HG03280 (cell line): Measurements from ENCODE around the gene TIMP4.
A peak's percentile ranks its signal among the peaks of the same experiment; 100 is the strongest.

Experiments
- ATAC-seq: cut with Tn5 transposase; IDR thresholded peaks from one replicate; pipeline ENCODE4 v1.9.1; 2021; ENCODE audit warnings: mild to moderate bottlenecking, moderate library complexity; ENCODE audit not compliant: unreplicated experiment

TIMP4 gene

GRCh38 chr3:12186046-12186445, 27.3 kb upstream of the TIMP4 start:
- ATAC-seq: no peak

DNA sequence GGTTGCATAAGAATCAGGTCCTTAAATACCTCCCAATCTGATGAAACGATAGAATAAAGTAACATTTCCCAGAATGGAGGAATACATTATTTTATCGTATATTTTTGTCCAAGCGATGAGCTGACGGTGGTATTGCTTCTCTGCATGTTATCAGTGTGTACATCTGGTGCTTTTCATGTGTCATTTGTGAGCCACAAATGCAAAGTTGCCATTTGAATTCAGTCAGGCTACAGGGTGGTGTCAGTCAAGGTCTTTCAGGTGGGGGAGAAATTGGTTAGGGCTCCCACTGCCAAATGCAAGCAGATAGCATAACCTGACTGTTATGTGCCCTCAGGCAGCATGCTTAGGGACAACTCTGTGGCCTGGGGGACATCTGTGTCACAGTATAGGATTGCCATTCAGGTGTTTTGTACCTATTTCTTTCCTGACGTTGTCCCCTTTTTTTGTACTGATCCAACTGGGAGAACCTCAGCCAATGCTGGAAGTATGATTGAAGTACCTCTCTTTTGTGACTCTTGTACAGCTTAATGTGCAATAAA, 26.5 kb upstream of the TIMP4 start:
- ATAC-seq: no peak

DNA sequence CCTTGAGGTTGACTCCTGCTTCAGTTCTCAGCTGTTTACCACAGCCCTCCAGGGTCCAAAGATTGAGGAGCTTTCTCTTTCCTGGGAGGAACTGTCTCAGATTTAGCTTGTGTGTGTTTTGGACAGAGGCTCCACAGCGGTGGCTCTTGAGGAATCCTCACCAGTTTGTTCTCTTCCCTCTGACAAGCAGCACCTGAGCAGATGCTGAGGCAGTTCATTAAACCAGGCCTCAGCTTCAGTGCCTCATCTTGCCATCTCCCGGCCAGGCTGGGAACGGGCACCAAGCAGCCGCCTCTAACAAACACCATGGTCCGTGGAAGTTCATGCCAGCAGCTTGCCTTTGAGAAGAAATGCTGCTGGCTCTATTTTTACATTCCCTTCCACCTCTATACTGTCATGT, 25.8 kb upstream of the TIMP4 start:
- ATAC-seq: no peak

- no peak for ATAC-seq
These were observed 24.2 kb upstream of the TIMP4 start for GRCh38 chr3:12182687-12183441.

DNA sequence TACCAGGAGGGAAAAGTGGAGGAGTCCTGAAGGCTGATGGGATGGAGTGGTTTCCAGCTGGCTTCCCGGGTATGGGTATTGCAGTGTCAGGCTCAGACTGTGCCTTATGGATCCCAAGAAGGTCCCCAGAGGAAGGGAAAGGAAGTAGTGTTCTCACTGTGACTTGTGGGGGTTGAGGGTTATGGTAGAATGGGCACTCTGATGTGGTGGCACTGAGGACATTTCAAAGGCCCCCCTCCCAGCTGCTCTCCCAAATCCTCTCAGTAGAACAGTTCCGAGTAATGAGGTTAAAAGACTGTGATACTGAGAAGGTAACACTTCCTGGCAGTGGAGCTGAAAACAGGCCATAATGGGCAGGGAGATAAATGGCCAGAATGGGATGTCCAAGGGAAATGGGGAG, 23.1 kb upstream of the TIMP4 start:
- no peak for ATAC-seq

GRCh38 chr3:12181301-12181700, 22.6 kb upstream of the TIMP4 start:
- ATAC-seq: no peak

- no peak for ATAC-seq
These were observed 21.9 kb upstream of the TIMP4 start for GRCh38 chr3:12180631-12181030.

DNA sequence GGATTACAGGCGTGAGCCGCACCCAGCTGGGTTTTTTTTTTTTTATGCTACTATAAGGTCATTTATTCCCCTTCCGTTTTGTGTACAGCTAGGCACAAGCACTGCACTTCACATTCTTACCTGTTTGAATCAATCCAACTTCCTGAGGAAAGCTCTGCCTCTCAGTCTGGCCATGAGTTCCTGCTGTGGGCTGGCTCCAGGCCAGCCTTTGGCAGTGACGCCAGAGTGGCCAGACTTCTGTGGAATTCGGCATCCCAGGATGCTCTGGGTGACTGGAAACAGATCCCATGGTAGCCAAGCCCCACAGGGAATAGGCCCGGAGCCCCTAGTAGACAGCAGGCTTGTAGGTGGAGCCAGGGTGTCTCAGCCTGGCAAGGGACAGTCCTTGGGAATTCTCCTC, 21.5 kb upstream of the TIMP4 start:
- no peak for ATAC-seq

- no peak for ATAC-seq
These were observed 20.7 kb upstream of the TIMP4 start for GRCh38 chr3:12179441-12179840.

GRCh38 chr3:12178091-12178820, 19.5 kb upstream of the TIMP4 start:
- ATAC-seq: no peak

DNA sequence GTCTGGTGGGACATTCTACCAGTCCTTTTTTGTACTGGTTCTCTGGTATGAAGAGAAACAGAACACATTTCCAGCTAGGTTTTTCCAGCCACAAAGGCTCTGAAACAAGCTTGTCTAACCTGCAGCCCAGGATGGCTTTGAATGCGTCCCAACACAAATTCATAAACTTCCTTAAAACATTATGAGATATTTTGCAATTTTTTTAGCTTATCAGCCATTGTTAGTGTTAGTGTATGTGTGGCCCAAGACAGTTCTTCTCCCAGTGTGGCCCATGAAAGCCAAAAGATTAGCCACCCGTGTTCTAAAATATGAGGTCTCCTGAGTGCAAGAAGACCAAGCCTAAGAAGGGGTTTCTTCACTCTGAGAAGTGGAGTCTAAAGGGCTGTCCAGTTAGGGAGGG, 18.4 kb upstream of the TIMP4 start:
- ATAC-seq: no peak

DNA sequence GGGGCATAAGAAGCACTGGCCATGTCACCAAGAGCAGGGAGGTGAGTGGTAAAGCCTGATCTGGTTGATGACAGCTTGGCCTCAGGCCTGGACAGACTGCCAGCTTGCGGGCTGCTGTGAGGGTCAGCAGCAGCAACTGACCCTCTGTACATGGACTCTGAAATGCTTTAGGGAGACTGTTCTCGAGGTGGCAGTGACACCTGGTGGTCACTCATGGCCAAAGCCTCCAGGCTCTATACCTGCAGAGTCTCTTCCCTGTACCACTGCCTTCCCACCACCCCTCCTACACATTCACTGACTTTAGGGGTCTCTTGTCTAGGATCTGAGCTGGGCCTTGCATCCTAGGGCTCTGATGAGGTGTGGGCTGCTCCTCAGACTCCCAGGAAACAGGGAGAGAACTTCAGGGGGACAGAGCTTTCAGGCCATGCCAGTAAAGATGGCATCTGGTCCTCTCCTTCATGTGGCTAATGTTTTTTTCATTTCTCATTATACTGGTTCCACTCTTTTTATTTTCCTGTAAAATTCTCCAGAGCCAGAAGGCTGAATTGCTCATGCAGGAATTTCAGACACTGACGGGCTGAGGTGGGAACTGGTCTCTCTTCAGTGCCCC, 17.2 kb upstream of the TIMP4 start:
- peak; percentile 63 for ATAC-seq

DNA sequence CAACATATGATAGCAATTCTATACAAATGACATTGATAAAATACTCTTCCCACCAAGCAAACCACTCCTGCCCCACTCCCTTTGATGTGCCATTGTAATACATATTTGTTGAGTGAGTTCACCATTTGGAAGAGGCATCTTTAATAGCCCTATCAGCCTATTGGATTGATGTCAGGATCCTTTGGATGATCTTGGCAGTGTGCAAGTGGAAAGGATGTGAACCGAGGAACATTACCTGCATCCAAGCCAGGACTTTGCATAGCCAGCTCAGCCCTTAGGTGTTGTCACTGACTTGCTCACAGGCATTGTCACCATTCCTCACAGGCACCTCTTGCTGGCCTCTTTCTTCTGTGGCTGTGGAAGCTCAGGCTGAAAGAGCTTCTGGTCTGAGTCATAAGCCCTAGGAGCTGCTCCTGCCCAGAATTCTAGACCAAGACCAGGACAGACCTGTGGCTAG, 16.5 kb upstream of the TIMP4 start:
- no peak for ATAC-seq

- no peak for ATAC-seq
These were observed 11.5 kb upstream of the TIMP4 start for GRCh38 chr3:12170207-12170606.

DNA sequence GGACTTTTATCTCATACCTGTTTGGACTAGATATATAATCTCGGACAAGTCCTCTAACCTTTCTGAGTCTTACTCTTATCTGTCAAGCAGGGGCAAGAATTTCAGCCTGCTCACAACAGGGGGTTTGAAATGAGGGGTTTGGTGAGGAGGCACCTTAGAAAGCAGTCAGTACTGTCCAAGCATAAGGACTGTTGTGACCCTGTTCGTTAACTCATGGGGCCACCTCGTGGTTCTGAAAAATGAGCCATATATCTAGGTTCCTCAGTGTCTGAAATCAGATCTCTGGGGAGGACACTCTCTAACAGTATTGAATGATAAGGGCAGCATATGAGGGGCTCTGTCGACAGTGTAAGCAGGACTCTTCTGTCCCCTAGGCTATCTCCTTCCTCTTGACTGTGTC, 7.2 kb upstream of the TIMP4 start:
- no peak for ATAC-seq

DNA sequence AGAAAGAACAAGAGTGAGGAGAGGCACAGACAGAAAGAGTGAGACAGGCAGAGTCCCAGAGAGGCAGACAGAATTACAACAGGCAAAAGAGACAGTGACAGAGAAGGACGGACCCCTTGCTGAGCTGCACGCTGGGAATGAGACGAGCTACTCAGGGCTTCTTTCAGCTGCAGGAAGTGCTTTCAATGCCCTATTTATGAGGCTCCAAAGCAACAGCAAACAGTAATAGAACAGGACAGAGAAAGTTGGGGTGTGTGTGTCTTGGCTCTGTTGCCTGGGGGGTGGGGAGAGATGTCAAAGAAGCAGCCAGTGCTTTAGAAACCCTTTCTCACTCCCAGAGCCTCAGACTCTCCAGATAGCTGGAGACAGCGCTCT, 502 bp upstream of the TIMP4 start:
- no peak for ATAC-seq

DNA sequence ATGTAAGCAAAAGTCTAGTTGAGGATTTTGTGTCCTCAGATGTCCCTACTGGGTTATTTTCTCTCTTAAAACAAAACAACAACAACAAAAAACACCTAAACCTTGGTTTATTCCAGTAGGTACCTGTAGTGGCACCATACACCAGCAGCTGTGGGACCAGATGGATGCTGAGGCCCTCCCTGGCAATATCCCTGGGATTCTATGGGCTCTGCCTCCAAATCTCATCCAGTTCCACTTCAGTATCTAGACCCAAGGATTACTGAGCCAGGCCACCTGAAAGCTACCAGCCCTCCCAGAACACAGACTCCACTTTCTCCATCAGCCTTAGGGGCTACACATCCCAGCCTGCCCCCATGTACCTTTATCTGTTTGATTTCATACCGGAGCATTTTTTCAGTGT, 1.7 kb downstream of the TIMP4 start:
- no peak for ATAC-seq

GRCh38 chr3:12155828-12156227, 2.9 kb downstream of the TIMP4 start:
- no peak for ATAC-seq

- ATAC-seq: no peak
These were observed 3.4 kb downstream of the TIMP4 start for GRCh38 chr3:12155264-12155663.

DNA sequence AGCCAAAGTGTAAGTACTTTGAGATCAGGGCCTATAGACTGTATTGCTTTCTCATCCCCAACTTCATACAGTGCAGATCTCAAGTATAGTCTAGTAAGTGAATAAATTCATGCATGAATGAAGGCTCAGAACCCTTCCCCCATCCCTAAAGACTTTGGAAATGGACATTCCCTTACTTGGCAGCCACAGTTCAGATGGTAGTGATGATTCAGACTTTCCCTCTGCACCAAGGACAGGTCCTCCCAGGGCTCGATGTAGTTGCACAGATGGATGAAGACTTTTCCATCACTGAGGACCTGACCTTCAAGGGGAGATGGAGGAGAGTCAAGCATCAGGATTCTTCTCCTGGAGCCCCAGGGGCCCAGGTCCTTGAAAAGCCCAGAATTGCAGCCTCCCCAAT, 4.6 kb downstream of the TIMP4 start:
- no peak for ATAC-seq

DNA sequence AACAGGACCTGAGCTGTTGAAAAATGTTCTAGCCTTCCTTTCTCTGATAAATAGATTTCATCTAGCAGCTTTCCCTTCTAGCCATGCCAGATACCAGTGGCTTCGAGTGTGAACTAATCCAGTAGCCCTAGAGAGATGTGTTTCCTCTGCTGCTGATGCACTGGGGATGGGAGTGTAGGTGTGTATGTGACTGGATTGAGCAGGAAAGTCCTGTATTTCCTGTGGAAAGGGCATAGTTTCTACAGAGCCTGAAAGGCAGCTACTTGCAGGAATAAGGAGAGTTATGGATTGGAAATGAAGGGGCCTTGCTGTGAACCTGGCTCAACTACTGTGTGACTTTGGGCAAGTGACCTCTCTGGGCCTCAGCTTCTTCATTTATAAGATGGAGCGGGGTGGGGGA, 8.6 kb downstream of the TIMP4 start:
- no peak for ATAC-seq

- no peak for ATAC-seq
These were observed 9.7 kb downstream of the TIMP4 start for GRCh38 chr3:12149029-12149428.
